WERI-Rb-1 (cell line): ENCODE measurements around the gene NBPF15.
A peak's percentile ranks its signal among the peaks of the same experiment; 100 is the strongest.
"Not testable (repeated sequence)": the region's sequence is repeated elsewhere in the genome, so short reads cannot be mapped to it uniquely, and the experiment has no call there.

Experiments
- DNase-seq: peaks from one replicate; pipeline ENCODE4 v3.0.0-alpha.2; 2020
- H3K27ac ChIP-seq: fragments of 250-450 bp; sonication (Bioruptor Pico); 2 replicates; pipeline ENCODE4 v1.5.1; 2020; ENCODE audit warnings: mild to moderate bottlenecking, moderate library complexity
- H3K27me3 ChIP-seq: fragments of 250-450 bp; sonication (Bioruptor Pico); 2 replicates; pipeline ENCODE4 v1.5.1; 2021; ENCODE audit warnings: mild to moderate bottlenecking, low read depth, moderate library complexity; ENCODE audit not compliant: insufficient read depth, severe bottlenecking
- H3K36me3 ChIP-seq: fragments of 250-450 bp; sonication (Bioruptor Pico); 2 replicates; pipeline ENCODE4 v1.5.1; 2020; ENCODE audit warnings: mild to moderate bottlenecking, moderate library complexity
- H3K4me3 ChIP-seq: 2 replicates; pipeline ENCODE4 v1.5.1; 2011; ENCODE audit warnings: low read depth, mild to moderate bottlenecking, control low read depth, low read length
- H3K9me3 ChIP-seq: fragments of 250-450 bp; sonication (Bioruptor Pico); 2 replicates; pipeline ENCODE4 v1.5.1; 2021; ENCODE audit warnings: mild to moderate bottlenecking, moderate library complexity; ENCODE audit not compliant: severe bottlenecking

The NBPF15 gene

GRCh38 chr1:144413404-144414118 is 47.9 kb downstream of the NBPF15 start:
- H3K27ac ChIP-seq: peak overlapping the region; percentile 80
- H3K36me3 ChIP-seq, H3K27me3 ChIP-seq, DNase-seq, H3K9me3 ChIP-seq: not testable (repeated sequence)
- peak overlapping the region; percentile 84 for H3K4me3 ChIP-seq

GRCh38 chr1:144412491-144413403 is 48.7 kb downstream of the NBPF15 start:
- H3K9me3 ChIP-seq, H3K36me3 ChIP-seq, H3K27me3 ChIP-seq: not testable (repeated sequence)
- DNase-seq: peak; percentile 99
- Histone ChIP-seq H3K27ac (peak overlapping the region; percentile 80), H3K4me3 (peak overlapping the region; percentile 84)

- not testable (repeated sequence) for H3K9me3 ChIP-seq, H3K27me3 ChIP-seq, H3K36me3 ChIP-seq
- peak; percentile 97 for DNase-seq
- peak overlapping the region; percentile 80 for H3K27ac ChIP-seq
- H3K4me3 ChIP-seq: peak overlapping the region; percentile 19
Observed at GRCh38 chr1:144412068-144412471, 49.4 kb downstream of the NBPF15 start.

- not testable (repeated sequence) for DNase-seq, H3K9me3 ChIP-seq, H3K36me3 ChIP-seq, H3K27ac ChIP-seq, H3K4me3 ChIP-seq, H3K27me3 ChIP-seq
Observed at GRCh38 chr1:144402807-144403206, 58.7 kb downstream of the NBPF15 start.

GRCh38 chr1:144371651-144372050 is 89.8 kb downstream of the NBPF15 start:
- not testable (repeated sequence) for H3K4me3 ChIP-seq, H3K36me3 ChIP-seq, H3K9me3 ChIP-seq, DNase-seq, H3K27ac ChIP-seq, H3K27me3 ChIP-seq
